Glutamatergic neuron (in vitro differentiated cells): ENCODE measurements around the gene STX4. TPM values are rescaled to one million over a fixed set of nuclear protein-coding genes. Genes with fewer than 3 reads are reported as not detected.

Experiments
- DNase-seq: peaks from one replicate; pipeline ENCODE4 v3.0.0; 2022
- H3K27ac Mint-ChIP-seq: one replicate; pipeline ENCODE4 v1.8.0; 2020; ENCODE audit warnings: mild to moderate bottlenecking, mixed read lengths, inconsistent platforms; ENCODE audit not compliant: unreplicated experiment
- H3K27me3 Mint-ChIP-seq: one replicate; pipeline ENCODE4 v1.8.0; 2020; ENCODE audit warnings: mild to moderate bottlenecking, moderate library complexity, mixed read lengths, inconsistent platforms; ENCODE audit not compliant: unreplicated experiment
- H3K36me3 Mint-ChIP-seq: one replicate; pipeline ENCODE4 v1.8.0; 2020; ENCODE audit warnings: mild to moderate bottlenecking, mixed read lengths, inconsistent platforms; ENCODE audit not compliant: unreplicated experiment
- H3K4me1 Mint-ChIP-seq: one replicate; pipeline ENCODE4 v1.8.0; 2020; ENCODE audit warnings: mild to moderate bottlenecking, low read depth, mixed read lengths, inconsistent platforms; ENCODE audit not compliant: unreplicated experiment
- H3K4me3 Mint-ChIP-seq: one replicate; pipeline ENCODE4 v1.8.0; 2020; ENCODE audit warnings: mild to moderate bottlenecking, mixed read lengths, inconsistent platforms; ENCODE audit not compliant: unreplicated experiment
- H3K9me3 Mint-ChIP-seq: one replicate; pipeline ENCODE4 v1.8.0; 2020; ENCODE audit warnings: mild to moderate bottlenecking, moderate library complexity, mixed read lengths, inconsistent platforms; ENCODE audit not compliant: unreplicated experiment
- CTCF ChIP-seq: fragments of 200-600 bp; sonication (generic); IDR thresholded peaks from one replicate; pipeline ENCODE4 v1.5.0; 2021; ENCODE audit not compliant: partially characterized antibody, unreplicated experiment
- total RNA-seq: library from RNA; stranded (reverse); fragmentation: NEBNext Ultra II Directional; extraction: Animal tissue kit (Norgen Biotek cat#: 25700); gene quantifications from one replicate; pipeline ENCODE4 v1.2.1, GENCODE V29; 2021; ENCODE audit not compliant: unreplicated experiment

Gene STX4
- total RNA-seq, 1 donor from 2014 or later: 23.4 TPM

GRCh38 chr16:31064882-31065461 lies 31.6 kb downstream of the STX4 start:
- Mint-ChIP-seq H3K36me3 (no peaks in the 10 kb centered on the region), H3K27me3 (peaks cover 11% of the 10 kb centered on the region), H3K9me3 (peaks cover 13% of the 10 kb centered on the region), H3K27ac (peak overlapping the region; percentile 76), H3K4me1 (peaks cover 14% of the 10 kb centered on the region), H3K4me3 (peak overlapping the region; percentile 71)
- DNase-seq: peak; percentile 67
- TF ChIP-seq CTCF: no peak

GRCh38 chr16:31067342-31067741 lies 34.0 kb downstream of the STX4 start:
- no peak for TF ChIP-seq CTCF
- no peak for DNase-seq
- Mint-ChIP-seq H3K4me1 (peaks cover 19% of the 10 kb centered on the region), H3K36me3 (no peaks in the 10 kb centered on the region), H3K4me3 (no peak overlapping the region), H3K9me3 (peaks cover 16% of the 10 kb centered on the region), H3K27me3 (peaks cover 11% of the 10 kb centered on the region), H3K27ac (no peak overlapping the region)

GRCh38 chr16:31071861-31072260 lies 38.5 kb downstream of the STX4 start:
- Mint-ChIP-seq H3K27ac (peak overlapping the region; percentile 99), H3K36me3 (no peaks in the 10 kb centered on the region), H3K4me1 (peaks cover 10% of the 10 kb centered on the region), H3K27me3 (peaks cover 5% of the 10 kb centered on the region), H3K9me3 (peaks cover 15% of the 10 kb centered on the region), H3K4me3 (peak overlapping the region; percentile 98)
- DNase-seq: no peak
- no peak for TF ChIP-seq CTCF

- Mint-ChIP-seq H3K27ac (peak overlapping the region; percentile 99), H3K4me3 (peak overlapping the region; percentile 98), H3K9me3 (peaks cover 15% of the 10 kb centered on the region), H3K4me1 (peaks cover 10% of the 10 kb centered on the region), H3K36me3 (no peaks in the 10 kb centered on the region), H3K27me3 (peaks cover 5% of the 10 kb centered on the region)
- no peak for DNase-seq
- no peak for TF ChIP-seq CTCF
These were observed 39.3 kb downstream of the STX4 start for GRCh38 chr16:31072540-31073141.
